Breast epithelium (tissue), 4 donors: ENCODE measurements around the gene PCLAF. TPM values are rescaled to one million over a fixed set of nuclear protein-coding genes. Genes with fewer than 3 reads are reported as not detected.

Source experiments
- DNase-seq, 2 donors: peaks; one replicate each; pipeline ENCODE4 v3.0.0-alpha.2; 2019; ENCODE audit warnings: low spot score in 2 of 2
- H3K27ac ChIP-seq, 2 donors: fragments of 200-600 bp; sonication (generic) in 1 of 2; one replicate each; pipeline ENCODE4 v1.5.1; 2016 to 2019; ENCODE audit warnings: mild to moderate bottlenecking in 1 of 2
- H3K27me3 ChIP-seq, 2 donors: fragments of 200-600 bp; sonication (generic) in 1 of 2; one replicate each; pipeline versions ENCODE4 v1.5.1 to v1.6.0; 2017 to 2019; ENCODE audit warnings: control low read depth in 1 of 2, mild to moderate bottlenecking in 1 of 2
- H3K36me3 ChIP-seq: fragments of 200-600 bp; one replicate; pipeline ENCODE4 v1.5.1; 2019
- H3K4me1 ChIP-seq, 2 donors: fragments of 200-600 bp; sonication (generic); one replicate each; pipeline ENCODE4 v1.5.1; 2016 to 2019; ENCODE audit warnings: control low read depth in 1 of 2
- H3K4me3 ChIP-seq, 3 donors: fragments of 200-600 bp; sonication (generic); 1 replicate in 2 of 3; 2 replicates in 1 of 3; pipeline ENCODE4 v1.5.1; 2016 to 2019; ENCODE audit warnings: mild to moderate bottlenecking in 3 of 3, moderate library complexity in 2 of 3
- H3K9me3 ChIP-seq, 2 donors: fragments of 200-600 bp; sonication (generic) in 1 of 2; one replicate each; pipeline ENCODE4 v1.5.1; 2016 to 2019; ENCODE audit warnings: control low read depth in 1 of 2
- POLR2A ChIP-seq: fragments of 450-650 bp; IDR thresholded peaks from one replicate; pipeline ENCODE4 v1.6.1; 2016; ENCODE audit warnings: antibody characterized with exemption, mild to moderate bottlenecking, moderate library complexity
- POLR2AphosphoS5 ChIP-seq, 3 donors: sonication (generic); formaldehyde crosslinking; IDR thresholded peaks; one replicate each; pipeline ENCODE4 v1.6.1; 2017; ENCODE audit warnings: antibody characterized with exemption in 3 of 3
- intact Hi-C: fragments of 100-400 bp; cut with DNase I; formaldehyde crosslinking; loops from one replicate; pipeline ENCODE4 v1.15.1; 2023; ENCODE audit warnings: low total_unique reads
- total RNA-seq, 3 donors: library from RNA; depleted of rRNA; stranded (reverse); fragments of >200 nt; gene quantifications; one replicate each; pipeline ENCODE4 v1.1.0, GENCODE V29; 2016
- TF ChIP-seq, protein P1 (sequence below), 3 donors: fragments of 450-650 bp; IDR thresholded peaks; one replicate each; pipeline ENCODE4 v1.5.1; 2016 to 2017; ENCODE audit warnings: antibody characterized with exemption in 3 of 3, mild to moderate bottlenecking in 3 of 3, moderate library complexity in 3 of 3

The PCLAF gene, protein sequence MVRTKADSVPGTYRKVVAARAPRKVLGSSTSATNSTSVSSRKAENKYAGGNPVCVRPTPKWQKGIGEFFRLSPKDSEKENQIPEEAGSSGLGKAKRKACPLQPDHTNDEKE
- under 1 TPM; 0.48 to 0.66 (median 0.59) TPM for total RNA-seq

DNA sequence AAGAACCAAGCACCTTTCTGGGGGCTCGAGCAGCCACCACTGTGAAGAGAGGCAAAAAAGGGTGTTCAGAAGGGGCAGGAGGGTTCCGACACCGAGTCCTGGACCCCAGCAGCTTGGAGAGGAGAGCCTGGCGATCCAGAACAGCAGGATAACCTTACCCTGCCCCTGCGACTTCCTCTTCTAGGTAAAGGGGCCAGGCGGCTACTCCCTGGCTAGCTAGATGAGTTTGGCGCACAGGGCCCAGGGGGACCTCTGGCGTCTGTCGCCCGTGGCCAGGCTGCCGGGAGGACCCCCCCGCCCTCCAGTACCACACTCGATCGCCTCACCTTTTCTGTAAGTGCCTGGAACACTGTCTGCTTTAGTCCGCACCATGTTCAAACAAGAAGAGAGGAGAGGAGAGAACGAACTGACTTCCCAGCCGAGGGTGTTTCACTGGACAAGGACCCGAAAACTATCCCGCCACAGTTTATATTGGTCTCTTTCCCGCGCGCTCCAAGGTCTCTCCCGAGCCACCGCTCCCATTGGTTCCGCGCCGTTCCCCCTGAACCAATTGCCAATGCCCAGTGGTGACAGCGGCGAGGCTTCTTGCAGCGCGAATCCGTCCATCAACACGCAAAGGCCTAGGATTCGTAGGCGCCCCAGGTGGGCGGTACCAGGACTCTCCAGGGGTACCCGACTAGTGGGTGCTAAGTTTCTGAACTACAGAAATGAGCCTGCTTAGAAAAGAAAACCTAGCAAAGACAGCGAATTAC lies at the start of gene PCLAF:
Gene PCLAF (minus strand): TSS at position 442 of the 752 bp plus-strand sequence. CDS start 70 bp downstream, at position 372.
- Histone ChIP-seq H3K36me3 (no peaks in the 10 kb centered on the region), H3K27ac (no peak within 1 kb of the TSS), H3K27me3 (no peaks in the 10 kb centered on the region), H3K9me3 (no peaks in the 10 kb centered on the region), H3K4me3 (peak within 1 kb of the TSS; percentile 45 to 71 (median 62)), H3K4me1 (no peaks in the 10 kb centered on the region)
- no peak for TF ChIP-seq POLR2A
- TF ChIP-seq, protein P1, sequence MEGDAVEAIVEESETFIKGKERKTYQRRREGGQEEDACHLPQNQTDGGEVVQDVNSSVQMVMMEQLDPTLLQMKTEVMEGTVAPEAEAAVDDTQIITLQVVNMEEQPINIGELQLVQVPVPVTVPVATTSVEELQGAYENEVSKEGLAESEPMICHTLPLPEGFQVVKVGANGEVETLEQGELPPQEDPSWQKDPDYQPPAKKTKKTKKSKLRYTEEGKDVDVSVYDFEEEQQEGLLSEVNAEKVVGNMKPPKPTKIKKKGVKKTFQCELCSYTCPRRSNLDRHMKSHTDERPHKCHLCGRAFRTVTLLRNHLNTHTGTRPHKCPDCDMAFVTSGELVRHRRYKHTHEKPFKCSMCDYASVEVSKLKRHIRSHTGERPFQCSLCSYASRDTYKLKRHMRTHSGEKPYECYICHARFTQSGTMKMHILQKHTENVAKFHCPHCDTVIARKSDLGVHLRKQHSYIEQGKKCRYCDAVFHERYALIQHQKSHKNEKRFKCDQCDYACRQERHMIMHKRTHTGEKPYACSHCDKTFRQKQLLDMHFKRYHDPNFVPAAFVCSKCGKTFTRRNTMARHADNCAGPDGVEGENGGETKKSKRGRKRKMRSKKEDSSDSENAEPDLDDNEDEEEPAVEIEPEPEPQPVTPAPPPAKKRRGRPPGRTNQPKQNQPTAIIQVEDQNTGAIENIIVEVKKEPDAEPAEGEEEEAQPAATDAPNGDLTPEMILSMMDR (IDR thresholded peaks at IDR 0.05): peak in 1 of 3 donors; percentile 15
- peak; percentile 14 to 28 (median 24) for TF ChIP-seq POLR2AphosphoS5 (IDR thresholded peaks at IDR 0.05)
- intact Hi-C loops: no loop called here
- DNase-seq: peak; percentile 91 to 92

DNA sequence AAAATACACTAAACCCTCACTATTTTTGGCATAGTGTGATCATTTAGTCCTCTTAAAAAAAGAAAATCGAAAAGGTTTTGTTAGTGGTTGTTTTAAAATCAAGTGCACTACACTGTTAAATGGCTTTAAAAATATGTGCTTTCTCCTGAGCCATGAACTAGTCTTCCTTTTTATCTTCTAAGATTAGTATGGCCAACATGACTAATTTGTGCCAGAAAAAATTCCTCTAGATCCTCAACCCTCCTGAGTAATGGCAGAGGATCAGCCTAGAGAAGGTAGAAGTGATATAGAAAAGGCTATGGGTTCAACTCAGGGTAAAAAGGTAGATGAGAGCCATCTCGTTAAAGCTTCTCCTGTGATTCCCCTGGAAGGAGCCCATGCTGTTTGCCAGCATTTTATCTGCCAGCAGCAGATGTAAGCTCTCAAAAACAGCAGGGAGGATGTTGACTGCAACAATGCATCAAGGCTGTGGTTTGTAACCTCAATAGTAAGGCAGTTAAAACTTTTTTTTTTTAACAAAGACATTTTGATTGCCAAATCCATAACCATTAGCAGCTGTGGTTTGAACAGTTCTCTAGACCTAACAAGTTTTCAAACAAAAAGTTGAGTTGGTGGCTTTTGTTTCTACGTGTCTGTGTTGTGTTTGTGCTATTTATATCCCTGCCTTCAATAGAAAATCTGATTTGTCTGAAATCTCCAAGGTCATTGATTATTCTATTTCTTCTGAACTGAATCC lies 48.9 kb upstream of the PCLAF start:
- H3K4me1 ChIP-seq: no peaks in the 10 kb centered on the region
- DNase-seq: no peak
- no peaks in the 10 kb centered on the region for H3K27me3 ChIP-seq
- H3K9me3 ChIP-seq: no peaks in the 10 kb centered on the region
- TF ChIP-seq POLR2A: no peak
- TF ChIP-seq, protein P1 (IDR thresholded peaks at IDR 0.05): no peak
- TF ChIP-seq POLR2AphosphoS5 (IDR thresholded peaks at IDR 0.05): no peak
- no peaks in the 10 kb centered on the region for H3K36me3 ChIP-seq
- H3K4me3 ChIP-seq: no peak overlapping the region
- intact Hi-C loops: loop anchor here (10.0 kb wide), 1 partner anchor 245 kb away; no protein-coding TSS in a partner anchor
- peak overlapping the region; percentile 27 to 61 for H3K27ac ChIP-seq

DNA sequence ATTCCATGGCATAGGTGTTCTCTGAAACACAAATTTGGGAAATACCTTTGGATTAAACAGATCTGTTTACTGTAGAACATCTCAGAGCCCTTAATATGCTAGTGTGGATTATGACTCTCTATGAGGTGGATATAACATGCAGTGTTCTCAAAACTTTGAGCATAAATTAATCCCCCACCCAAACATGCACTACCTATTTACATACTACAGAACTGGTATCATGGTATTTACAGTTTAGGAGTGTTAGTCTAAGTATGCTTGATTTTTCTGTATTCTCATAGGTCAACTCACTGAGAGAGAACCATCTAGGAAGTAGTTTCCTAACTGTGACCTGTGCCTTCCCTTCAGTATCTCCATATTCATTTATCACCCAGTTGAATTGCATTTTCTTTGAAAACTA lies 48.2 kb upstream of the PCLAF start:
- intact Hi-C loops: no loop called here

DNA sequence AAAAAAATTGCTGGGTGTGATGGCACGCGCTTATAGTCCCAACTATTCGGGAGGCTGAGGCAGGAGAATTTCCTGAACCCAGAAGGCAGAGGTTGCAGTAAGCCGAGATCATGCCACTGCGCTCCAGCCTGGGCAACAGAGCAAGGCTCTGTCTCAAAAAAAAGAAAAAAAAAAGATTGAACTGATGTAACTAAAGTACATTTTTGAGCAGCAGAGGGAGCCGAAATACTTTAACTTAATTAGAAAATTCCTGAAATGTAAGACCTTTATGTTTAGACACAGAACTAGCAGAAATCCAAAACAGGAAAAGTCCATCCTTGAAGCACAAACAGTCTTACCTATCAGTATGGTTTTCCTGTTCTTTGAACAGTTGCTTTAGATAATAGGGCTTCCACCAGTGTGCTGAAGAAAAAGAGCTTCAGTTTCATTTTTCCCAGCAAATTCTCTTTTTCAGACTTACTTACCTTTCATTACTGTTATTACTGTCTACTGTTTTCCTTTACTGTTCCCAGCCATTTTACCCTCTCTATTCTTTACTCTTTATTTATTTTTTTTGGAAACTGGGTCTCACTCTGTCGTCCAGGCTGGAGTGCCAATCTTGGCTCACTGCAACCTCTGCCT lies 45.7 kb upstream of the PCLAF start:
- Histone ChIP-seq H3K4me1 (no peaks in the 10 kb centered on the region), H3K4me3 (no peak overlapping the region), H3K27me3 (no peaks in the 10 kb centered on the region), H3K36me3 (no peaks in the 10 kb centered on the region), H3K9me3 (no peaks in the 10 kb centered on the region), H3K27ac (no peak overlapping the region)
- intact Hi-C loops: no loop called here
- DNase-seq: no peak
- TF ChIP-seq, protein P1 (IDR thresholded peaks at IDR 0.05): peak in 1 of 3 donors; percentile 17
- TF ChIP-seq POLR2AphosphoS5 (IDR thresholded peaks at IDR 0.05): no peak

More for the DNA sequence above, 48.2 kb upstream of the PCLAF start:
- no peak for DNase-seq
- TF ChIP-seq, protein P1 (IDR thresholded peaks at IDR 0.05): no peak
- TF ChIP-seq POLR2AphosphoS5 (IDR thresholded peaks at IDR 0.05) (no peak), POLR2A (no peak)
- H3K27me3 ChIP-seq: no peaks in the 10 kb centered on the region
- H3K4me1 ChIP-seq: no peaks in the 10 kb centered on the region
- H3K27ac ChIP-seq: peak overlapping the region in 1 of 2 donors; percentile 27
- H3K36me3 ChIP-seq: no peaks in the 10 kb centered on the region
- no peaks in the 10 kb centered on the region for H3K9me3 ChIP-seq
- H3K4me3 ChIP-seq: no peak overlapping the region
